Measurements from ENCODE around the gene VPS35.

The VPS35 gene

DNA sequence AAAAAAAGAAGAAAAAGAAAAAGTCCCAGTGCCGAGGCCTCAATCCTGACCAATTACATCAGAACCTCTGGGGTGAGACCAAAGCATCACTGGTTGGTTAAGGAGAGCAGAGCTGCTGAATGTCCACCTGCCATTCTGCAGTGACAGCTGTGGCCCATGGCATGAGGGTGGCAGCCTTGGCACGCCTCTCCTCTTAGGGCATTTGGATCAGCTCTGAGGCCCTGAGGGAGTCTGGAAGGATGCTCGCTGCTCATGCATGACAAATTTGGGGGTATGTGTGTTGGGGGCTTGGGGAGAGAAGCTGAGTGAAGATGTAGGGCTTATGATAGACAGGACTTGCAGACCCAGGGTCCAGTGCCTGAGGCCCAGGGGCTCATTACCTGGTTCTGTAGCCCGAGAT lies 32.9 kb upstream of the VPS35 start:
- in situ Hi-C loops (cut with MboI; ENCODE audit: low sequenced_read_pairs, unreplicated experiment), result no loop called here
- DNase-seq (ENCODE audit: low spot score), result no peak
- TF ChIP-seq, protein P1, sequence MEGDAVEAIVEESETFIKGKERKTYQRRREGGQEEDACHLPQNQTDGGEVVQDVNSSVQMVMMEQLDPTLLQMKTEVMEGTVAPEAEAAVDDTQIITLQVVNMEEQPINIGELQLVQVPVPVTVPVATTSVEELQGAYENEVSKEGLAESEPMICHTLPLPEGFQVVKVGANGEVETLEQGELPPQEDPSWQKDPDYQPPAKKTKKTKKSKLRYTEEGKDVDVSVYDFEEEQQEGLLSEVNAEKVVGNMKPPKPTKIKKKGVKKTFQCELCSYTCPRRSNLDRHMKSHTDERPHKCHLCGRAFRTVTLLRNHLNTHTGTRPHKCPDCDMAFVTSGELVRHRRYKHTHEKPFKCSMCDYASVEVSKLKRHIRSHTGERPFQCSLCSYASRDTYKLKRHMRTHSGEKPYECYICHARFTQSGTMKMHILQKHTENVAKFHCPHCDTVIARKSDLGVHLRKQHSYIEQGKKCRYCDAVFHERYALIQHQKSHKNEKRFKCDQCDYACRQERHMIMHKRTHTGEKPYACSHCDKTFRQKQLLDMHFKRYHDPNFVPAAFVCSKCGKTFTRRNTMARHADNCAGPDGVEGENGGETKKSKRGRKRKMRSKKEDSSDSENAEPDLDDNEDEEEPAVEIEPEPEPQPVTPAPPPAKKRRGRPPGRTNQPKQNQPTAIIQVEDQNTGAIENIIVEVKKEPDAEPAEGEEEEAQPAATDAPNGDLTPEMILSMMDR (IDR thresholded peaks at IDR 0.05; ENCODE audit: borderline replicate concordance, control extremely low read depth, extremely low read depth, insufficient read depth, missing control alignments), result no peak

DNA sequence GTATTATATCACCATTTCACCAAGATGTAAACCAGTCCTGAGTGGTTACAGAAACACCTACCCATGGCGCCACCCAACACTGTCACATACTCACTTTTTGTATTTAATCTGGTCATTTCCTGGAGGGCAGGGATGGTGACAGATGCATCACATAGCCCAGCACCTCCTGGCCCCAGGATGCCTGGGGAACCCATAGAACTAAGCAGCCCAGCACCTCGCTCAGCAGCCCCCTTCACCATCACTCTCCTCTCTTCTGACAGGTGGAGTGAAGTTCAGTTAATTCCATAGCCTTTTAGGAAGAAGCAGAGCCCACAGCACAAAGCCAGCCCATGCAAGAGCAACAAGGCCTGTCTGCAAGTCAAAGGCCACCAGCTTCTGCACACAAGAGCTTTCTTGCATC lies 31.6 kb upstream of the VPS35 start:
- TF ChIP-seq, protein P1 (IDR thresholded peaks at IDR 0.05; ENCODE audit: borderline replicate concordance, control extremely low read depth, extremely low read depth, insufficient read depth, missing control alignments), result no peak
- no peak for DNase-seq (ENCODE audit: low spot score)
- in situ Hi-C loops (cut with MboI; ENCODE audit: low sequenced_read_pairs, unreplicated experiment), result no loop called here

DNA sequence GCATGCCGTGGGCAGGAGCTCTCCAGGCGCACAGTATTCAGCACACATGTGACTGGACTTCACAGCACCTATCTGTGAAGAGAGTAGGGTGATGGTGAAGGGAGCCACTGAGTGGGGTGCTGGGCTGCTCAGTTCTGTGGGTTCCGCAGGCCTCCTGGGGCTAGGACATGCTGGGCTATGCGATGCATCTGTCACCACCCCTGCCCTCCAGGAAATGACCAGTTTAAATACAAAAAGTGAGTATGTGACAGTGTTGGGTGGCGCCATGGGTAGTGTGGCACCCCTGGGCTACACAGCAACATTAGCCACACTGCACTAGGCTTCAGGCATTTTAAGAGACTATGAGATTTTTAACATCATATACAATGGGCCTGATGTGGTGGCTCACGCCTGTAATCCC lies 30.6 kb upstream of the VPS35 start:
- TF ChIP-seq, protein P1 (IDR thresholded peaks at IDR 0.05; ENCODE audit: borderline replicate concordance, control extremely low read depth, extremely low read depth, insufficient read depth, missing control alignments), result no peak
- DNase-seq (ENCODE audit: low spot score), result no peak
- in situ Hi-C loops (cut with MboI; ENCODE audit: low sequenced_read_pairs, unreplicated experiment), result no loop called here

DNA sequence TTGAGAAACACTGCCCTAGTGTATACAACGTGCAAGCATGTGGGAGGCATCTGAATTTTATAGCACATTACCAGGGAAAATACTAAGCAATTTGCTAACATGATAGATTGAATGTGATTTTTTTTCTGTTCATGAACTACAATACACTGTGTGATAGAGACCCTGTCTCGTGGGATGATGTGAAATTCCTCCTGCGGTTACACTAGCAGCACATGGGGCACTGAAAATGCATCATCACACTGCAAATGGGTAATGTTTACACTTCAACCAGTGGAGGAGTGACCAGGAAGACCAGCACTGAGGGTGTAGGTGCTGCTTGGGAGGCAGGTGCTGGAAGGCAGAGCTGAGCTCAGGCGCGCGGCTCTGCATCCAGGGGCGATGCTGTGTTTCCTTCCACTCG lies 29.2 kb upstream of the VPS35 start:
- in situ Hi-C loops (cut with MboI; ENCODE audit: low sequenced_read_pairs, unreplicated experiment), result no loop called here
- TF ChIP-seq, protein P1 (IDR thresholded peaks at IDR 0.05; ENCODE audit: borderline replicate concordance, control extremely low read depth, extremely low read depth, insufficient read depth, missing control alignments), result no peak
- no peak for DNase-seq (ENCODE audit: low spot score)

DNA sequence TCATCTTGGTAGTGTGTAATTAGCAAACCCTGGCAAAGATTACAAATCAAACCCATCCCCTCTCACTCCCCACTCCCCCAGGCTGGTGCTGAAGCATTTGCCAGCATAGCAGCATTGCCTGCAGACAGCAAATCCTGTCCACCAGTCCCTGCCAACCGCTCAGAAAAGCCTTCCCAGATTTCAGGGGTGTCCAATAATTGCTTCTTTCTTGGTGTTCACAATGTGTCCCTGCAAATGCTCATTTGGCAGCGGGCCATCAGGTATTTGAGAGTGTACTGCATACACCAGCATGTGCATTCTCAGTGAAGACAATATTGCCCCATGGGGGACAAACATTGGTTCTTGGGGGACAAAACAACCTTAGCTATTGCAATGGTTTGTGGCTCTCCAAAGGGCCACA lies 28.7 kb upstream of the VPS35 start:
- DNase-seq (ENCODE audit: low spot score), result no peak
- TF ChIP-seq, protein P1 (IDR thresholded peaks at IDR 0.05; ENCODE audit: borderline replicate concordance, control extremely low read depth, extremely low read depth, insufficient read depth, missing control alignments), result no peak
- in situ Hi-C loops (cut with MboI; ENCODE audit: low sequenced_read_pairs, unreplicated experiment), result no loop called here

DNA sequence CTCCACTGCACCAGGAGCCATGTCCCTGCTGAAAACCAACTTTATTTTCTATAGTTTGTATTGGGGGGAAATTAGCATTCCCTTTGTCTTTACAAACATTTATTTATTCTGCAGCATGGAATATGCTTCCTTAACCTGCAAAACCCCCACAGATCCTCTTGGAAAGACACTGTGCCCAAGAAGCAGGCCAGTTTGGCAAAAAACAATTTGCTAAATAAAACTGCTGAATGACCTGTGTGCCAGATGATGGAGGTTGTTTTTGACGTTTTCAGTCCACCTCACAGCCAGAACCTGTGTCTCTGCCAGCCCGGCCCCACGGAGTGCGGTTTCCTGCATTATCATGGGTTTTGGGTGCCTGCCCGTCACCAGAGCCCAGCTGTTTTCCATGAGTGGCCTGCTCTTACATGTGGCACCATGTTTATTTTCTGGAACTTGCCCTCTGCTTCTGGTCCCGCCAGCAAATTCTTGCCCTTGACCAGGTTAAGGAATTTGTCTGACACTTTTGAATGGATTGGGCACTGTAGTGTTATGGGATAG lies 26.9 kb upstream of the VPS35 start:
- DNase-seq (ENCODE audit: low spot score), result no peak
- TF ChIP-seq, protein P1 (IDR thresholded peaks at IDR 0.05; ENCODE audit: borderline replicate concordance, control extremely low read depth, extremely low read depth, insufficient read depth, missing control alignments), result no peak
- in situ Hi-C loops (cut with MboI; ENCODE audit: low sequenced_read_pairs, unreplicated experiment), result no loop called here
